Ovary (tissue), 9 donors: Measurements from ENCODE around the gene OPHN1. TPM values are rescaled to one million over a fixed set of nuclear protein-coding genes. Genes with fewer than 3 reads are reported as not detected.

ENCODE experiments used
- DNase-seq, 5 donors: peaks; one replicate each; pipeline ENCODE4 v3.0.0-alpha.2; 2019 to 2020
- H3K27ac ChIP-seq, 2 donors: fragments of 200-600 bp; one replicate each; pipeline versions ENCODE4 v1.5.1 to v1.8.0; 2019 to 2022
- H3K27me3 ChIP-seq: fragments of 200-600 bp; one replicate; pipeline ENCODE4 v1.8.0; 2022
- H3K36me3 ChIP-seq: fragments of 200-600 bp; sonication (generic); one replicate; pipeline ENCODE4 v1.5.1; 2019
- H3K4me1 ChIP-seq: one replicate; pipeline ENCODE4 v1.8.1; 2013; ENCODE audit warnings: mild to moderate bottlenecking, moderate library complexity; ENCODE audit not compliant: insufficient read depth
- H3K4me3 ChIP-seq: fragments of 200-600 bp; sonication (generic); one replicate; pipeline ENCODE4 v1.5.1; 2017
- H3K9me3 ChIP-seq, 2 donors: fragments of 200-600 bp in 1 of 2; sonication (generic) in 1 of 2; one replicate each; pipeline versions ENCODE4 v1.5.1 to v1.8.1; 2013 to 2019; ENCODE audit warnings: mild to moderate bottlenecking in 1 of 2, moderate library complexity in 1 of 2
- EP300 ChIP-seq: sonication (generic); formaldehyde crosslinking; IDR thresholded peaks from one replicate; pipeline ENCODE4 v1.6.1; 2017; ENCODE audit warnings: antibody characterized with exemption
- POLR2A ChIP-seq: fragments of 450-650 bp; IDR thresholded peaks from one replicate; pipeline ENCODE4 v1.6.1; 2017; ENCODE audit warnings: antibody characterized with exemption, mild to moderate bottlenecking, moderate library complexity
- WGBS, 3 donors: extraction: QIAGEN DNeasy Blood & Tissue Kit in 1 of 3; methylation state at CpG; one replicate each; pipeline versions ENCODE4 v1.1.5 to v1.1.7; 2013 to 2017; 5-methylcytosine and 5-hydroxymethylcytosine counted together
- intact Hi-C, 4 donors: fragments of 100-400 bp; cut with DNase I; formaldehyde crosslinking; loops; one replicate each; pipeline versions ENCODE4 v1.11.0 to v1.15.1; 2022 to 2023
- polyA plus RNA-seq, 2 donors: library from polyadenylated mRNA; stranded (reverse); fragments of 200-250 nt in 1 of 2; fragments of 350-450 nt in 1 of 2; fragmentation: Illumina TruSeq in 1 of 2; extraction: RNeasy Lipid Tissue Mini Kit (QIAGEN cat#74804) in 1 of 2; gene quantifications; one replicate each; pipeline ENCODE4 v1.2.3, GENCODE V29; 2013 to 2014
- total RNA-seq, 7 donors: library from RNA; depleted of rRNA in 2 of 7; stranded (reverse); fragments of >200 nt in 2 of 7; fragmentation: NEBNext Ultra II Directional in 3 of 7; extraction: Animal tissue kit (Norgen Biotek cat#: 25700) in 3 of 7; gene quantifications; one replicate each; pipeline versions ENCODE4 v1.1.0 to v1.2.4, GENCODE V29; 2016 to 2023
- TF ChIP-seq, protein P1 (sequence below), 3 donors: fragments of 450-650 bp in 2 of 3; fragments of 200-600 bp in 1 of 3; IDR thresholded peaks; one replicate each; pipeline versions ENCODE4 v1.5.1 to v1.8.0; 2016 to 2022; ENCODE audit warnings: antibody characterized with exemption in 3 of 3, mild to moderate bottlenecking in 1 of 3
- donor health status: DM: no; HTN: no; CAD: no; lungs with moderate emphysema.
- donor health status: DM: no; HTN: no; CAD: no.
- donor health status: Bipolar disorder and iron deficiency.
- donor health status: DM: yes; HTN: yes; CAD: no.
- donor health status: DM: no; HTN: no; CAD: no.
- donor health status: DM: yes; HTN: yes; CAD: no.

Gene OPHN1
- total and polyA plus RNA-seq, 9 donors = 2.3 to 9.2 (median 6.9) TPM

DNA sequence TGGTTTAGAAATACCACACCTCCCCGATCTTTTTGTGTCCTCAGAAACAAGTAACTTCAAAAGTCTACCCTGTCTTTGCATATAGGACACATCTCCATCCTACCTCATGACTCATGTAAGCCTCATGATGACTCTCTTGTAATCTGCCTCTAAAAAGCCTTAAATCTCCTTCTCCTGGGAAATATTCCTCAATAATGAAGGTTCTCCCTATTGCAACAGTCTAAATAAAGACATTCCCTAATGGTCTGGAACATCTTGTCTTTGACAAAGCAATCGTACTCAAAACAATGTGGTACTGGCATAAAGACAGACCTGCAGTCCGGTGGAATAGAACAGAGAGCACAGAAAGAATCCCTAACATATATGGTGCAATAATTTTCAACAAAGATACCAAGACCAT lies 257.7 kb downstream of the OPHN1 start:
- Histone ChIP-seq H3K4me3 (no peak overlapping the region), H3K27ac (no peak overlapping the region), H3K9me3 (no peaks in the 10 kb centered on the region), H3K36me3 (no peaks in the 10 kb centered on the region), H3K4me1 (no peaks in the 10 kb centered on the region), H3K27me3 (no peaks in the 10 kb centered on the region)
- intact Hi-C loops = no loop called here
- no peak for DNase-seq
- WGBS, 3 donors = 30 to 38% (median 36%) methylated on average over 3 of the region's 3 CpGs
- TF ChIP-seq EP300 = no peak
- no peak for TF ChIP-seq POLR2A
- TF ChIP-seq, protein P1, sequence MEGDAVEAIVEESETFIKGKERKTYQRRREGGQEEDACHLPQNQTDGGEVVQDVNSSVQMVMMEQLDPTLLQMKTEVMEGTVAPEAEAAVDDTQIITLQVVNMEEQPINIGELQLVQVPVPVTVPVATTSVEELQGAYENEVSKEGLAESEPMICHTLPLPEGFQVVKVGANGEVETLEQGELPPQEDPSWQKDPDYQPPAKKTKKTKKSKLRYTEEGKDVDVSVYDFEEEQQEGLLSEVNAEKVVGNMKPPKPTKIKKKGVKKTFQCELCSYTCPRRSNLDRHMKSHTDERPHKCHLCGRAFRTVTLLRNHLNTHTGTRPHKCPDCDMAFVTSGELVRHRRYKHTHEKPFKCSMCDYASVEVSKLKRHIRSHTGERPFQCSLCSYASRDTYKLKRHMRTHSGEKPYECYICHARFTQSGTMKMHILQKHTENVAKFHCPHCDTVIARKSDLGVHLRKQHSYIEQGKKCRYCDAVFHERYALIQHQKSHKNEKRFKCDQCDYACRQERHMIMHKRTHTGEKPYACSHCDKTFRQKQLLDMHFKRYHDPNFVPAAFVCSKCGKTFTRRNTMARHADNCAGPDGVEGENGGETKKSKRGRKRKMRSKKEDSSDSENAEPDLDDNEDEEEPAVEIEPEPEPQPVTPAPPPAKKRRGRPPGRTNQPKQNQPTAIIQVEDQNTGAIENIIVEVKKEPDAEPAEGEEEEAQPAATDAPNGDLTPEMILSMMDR (IDR thresholded peaks at IDR 0.05) = no peak

DNA sequence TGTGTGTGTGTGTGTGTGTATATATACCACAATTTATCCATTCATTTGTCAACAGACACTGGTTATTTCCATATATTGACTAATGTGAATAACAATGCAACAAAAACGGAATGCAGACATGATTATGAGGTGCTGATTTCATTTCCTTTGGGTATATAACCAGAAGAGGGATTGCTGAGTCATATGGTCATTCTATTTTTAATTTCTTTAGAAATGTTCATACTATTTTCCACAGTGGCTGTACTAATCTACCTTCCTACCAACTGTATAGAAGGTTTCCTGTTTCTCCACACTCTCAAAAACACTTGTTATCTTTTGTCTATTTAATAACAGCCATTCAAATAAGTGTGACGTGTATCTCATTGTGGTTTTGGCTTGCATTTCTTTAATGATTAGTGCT lies 269.9 kb downstream of the OPHN1 start:
- intact Hi-C loops = no loop called here
- Histone ChIP-seq H3K4me3 (no peak overlapping the region), H3K9me3 (no peaks in the 10 kb centered on the region), H3K4me1 (no peaks in the 10 kb centered on the region), H3K27ac (no peak overlapping the region), H3K27me3 (no peaks in the 10 kb centered on the region), H3K36me3 (no peaks in the 10 kb centered on the region)
- DNase-seq = no peak
- TF ChIP-seq POLR2A = no peak
- TF ChIP-seq, protein P1 (IDR thresholded peaks at IDR 0.05) = no peak
- TF ChIP-seq EP300 = no peak
- WGBS, 3 donors = 50 to 59% (median 53%) methylated on average over 2 of the region's 2 CpGs

- TF ChIP-seq EP300 = no peak
- no peak for TF ChIP-seq POLR2A
- TF ChIP-seq, protein P1 (IDR thresholded peaks at IDR 0.05) = no peak
- Histone ChIP-seq H3K4me3 (no peak overlapping the region), H3K27ac (no peak overlapping the region), H3K36me3 (no peaks in the 10 kb centered on the region), H3K4me1 (no peaks in the 10 kb centered on the region), H3K27me3 (no peaks in the 10 kb centered on the region), H3K9me3 (no peaks in the 10 kb centered on the region)
- intact Hi-C loops = no loop called here
- no peak for DNase-seq
- 46 to 73% (median 52%) methylated on average over 1 of the region's 1 CpG for WGBS, 3 donors
These were observed 285.4 kb downstream of the OPHN1 start for GRCh38 chrX:68147848-68148247.

DNA sequence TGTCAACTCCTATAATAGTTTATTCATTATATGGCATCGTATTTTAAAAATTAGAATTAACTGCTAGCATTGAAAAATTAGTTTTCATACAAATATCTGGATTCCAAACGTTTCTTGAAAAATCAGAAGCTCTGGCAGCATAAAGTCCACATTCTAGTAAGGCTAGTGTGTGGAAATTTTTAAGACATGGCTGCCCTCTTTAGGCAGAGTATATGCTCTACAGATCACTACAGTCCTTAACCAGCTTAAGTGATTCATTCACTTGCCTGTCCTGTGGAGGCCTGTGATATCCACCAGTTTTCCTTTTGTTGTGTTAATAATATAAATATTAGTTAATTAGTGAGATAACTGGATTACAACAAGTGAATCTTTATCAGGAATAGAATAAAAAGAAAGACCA lies 287.2 kb downstream of the OPHN1 start:
- intact Hi-C loops = no loop called here
- no peaks in the 10 kb centered on the region for H3K4me1 ChIP-seq
- no peak for TF ChIP-seq POLR2A
- TF ChIP-seq EP300 = no peak
- TF ChIP-seq, protein P1 (IDR thresholded peaks at IDR 0.05) = peak in 1 of 3 donors; percentile 19
- H3K36me3 ChIP-seq = no peaks in the 10 kb centered on the region
- no peak overlapping the region for H3K4me3 ChIP-seq
- DNase-seq = no peak
- WGBS, 3 donors = 2 to 8% (median 3%) methylated on average over 2 of the region's 2 CpGs
- H3K27ac ChIP-seq = no peak overlapping the region
- no peaks in the 10 kb centered on the region for H3K9me3 ChIP-seq
- no peaks in the 10 kb centered on the region for H3K27me3 ChIP-seq
